ENCODE measurements around the gene ZNF609.

DNA sequence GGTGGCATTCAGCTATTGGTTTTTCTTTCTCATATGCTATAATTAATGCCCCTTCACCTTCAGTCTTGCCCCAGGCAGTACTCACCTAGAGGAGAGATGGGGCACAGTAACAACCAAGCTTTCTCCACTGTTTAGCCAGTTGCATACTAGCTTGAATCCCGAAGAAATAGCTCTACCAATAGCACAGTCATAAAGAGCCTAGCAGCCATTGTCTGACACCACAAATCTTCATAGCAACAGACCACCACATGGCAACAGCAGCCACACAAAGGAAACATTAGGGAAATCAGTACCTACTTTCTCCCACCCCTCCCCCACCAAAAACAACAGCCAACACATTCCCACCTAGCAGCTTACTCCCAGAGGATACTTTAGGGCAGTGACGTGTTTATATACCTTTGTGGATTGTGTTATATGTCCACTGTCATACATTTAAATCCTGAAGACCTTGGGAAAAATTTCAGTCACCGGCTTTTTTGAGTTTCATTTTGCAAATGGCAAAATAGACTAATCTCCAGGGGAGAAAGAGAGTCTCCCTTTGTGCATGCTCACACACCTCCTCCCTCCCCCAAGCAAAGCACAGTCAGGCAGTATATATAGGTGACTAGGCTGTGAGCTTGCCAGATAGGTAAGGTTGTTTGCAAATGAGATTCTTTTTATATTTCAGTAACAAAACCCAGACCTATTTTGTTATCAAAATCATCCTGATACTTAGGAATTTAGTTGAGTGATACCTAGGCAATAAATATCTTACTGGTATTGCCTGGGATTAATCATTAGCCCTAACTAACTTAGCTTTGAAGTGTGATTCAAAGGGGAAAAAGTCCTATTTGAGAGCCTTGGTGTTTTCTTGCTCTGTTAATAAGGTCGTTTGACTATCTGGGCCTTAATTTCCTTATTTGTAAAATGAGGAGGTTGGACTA is 174.5 kb downstream of the ZNF609 start:
- TF ChIP-seq CTCF (conservative IDR thresholded peaks at IDR 0.05; ENCODE audit: low read depth, low read length) = no peak
- no peak for TF ChIP-seq EZH2 (IDR thresholded peaks at IDR 0.05; ENCODE audit: borderline replicate concordance, low read depth, low read length, poor library complexity, severe bottlenecking)

All from A673 (cell line).